Endothelial cell of hepatic sinusoid (primary cell): ENCODE data around the gene CRADD.
"Not testable (repeated sequence)": the region's sequence is repeated elsewhere in the genome, so short reads cannot be mapped to it uniquely, and the experiment has no call there.

Experiments used
- in situ Hi-C: cut with HindIII; loops from 2 replicates; pipeline ENCODE4 v1.10.0; 2017; ENCODE audit warnings: low sequenced_read_pairs

CRADD gene

GRCh38 chr12:93780101-93780641 is 103.0 kb downstream of the CRADD start:
- in situ Hi-C loops: no loop called here

- in situ Hi-C loops: not testable (repeated sequence)
Observed at GRCh38 chr12:93780886-93781285, 103.7 kb downstream of the CRADD start.

DNA sequence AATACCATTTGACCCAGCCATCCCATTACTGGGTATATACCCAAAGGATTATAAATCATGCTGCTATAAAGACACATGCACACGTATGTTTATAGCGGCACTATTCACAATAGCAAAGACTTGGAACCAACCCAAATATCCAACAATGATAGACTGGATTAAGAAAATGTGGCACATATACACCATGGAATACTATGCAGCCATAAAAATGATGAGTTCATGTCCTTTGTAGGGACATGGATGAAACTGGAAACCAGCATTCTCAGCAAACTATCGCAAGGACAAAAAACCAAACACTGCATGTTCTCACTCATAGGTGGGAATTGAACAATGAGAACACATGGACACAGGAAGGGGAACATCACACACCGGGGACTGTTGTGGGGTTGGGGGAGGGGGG is 104.8 kb downstream of the CRADD start:
- in situ Hi-C loops: not testable (repeated sequence)

- in situ Hi-C loops: no loop called here
Observed at GRCh38 chr12:93782853-93783252, 105.7 kb downstream of the CRADD start.

DNA sequence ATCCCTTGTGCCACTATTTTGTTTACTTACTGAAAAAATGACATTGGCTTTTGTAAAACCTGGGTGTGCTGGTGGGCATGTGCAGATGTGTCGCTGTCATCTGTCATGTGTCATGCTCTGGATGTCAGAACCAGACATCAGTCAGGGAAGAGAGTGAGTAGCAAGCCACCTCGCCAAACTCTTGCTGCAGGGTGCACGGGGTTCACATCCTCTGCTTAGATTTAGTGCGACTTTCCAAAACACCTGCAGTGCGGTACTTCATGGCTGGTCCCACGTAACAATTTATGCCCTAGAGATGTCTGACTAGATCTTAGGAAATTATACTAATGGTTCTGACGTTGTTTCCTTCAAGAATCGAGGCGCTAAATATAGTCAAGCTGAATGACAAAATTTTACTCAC is 106.7 kb downstream of the CRADD start:
- in situ Hi-C loops: no loop called here

DNA sequence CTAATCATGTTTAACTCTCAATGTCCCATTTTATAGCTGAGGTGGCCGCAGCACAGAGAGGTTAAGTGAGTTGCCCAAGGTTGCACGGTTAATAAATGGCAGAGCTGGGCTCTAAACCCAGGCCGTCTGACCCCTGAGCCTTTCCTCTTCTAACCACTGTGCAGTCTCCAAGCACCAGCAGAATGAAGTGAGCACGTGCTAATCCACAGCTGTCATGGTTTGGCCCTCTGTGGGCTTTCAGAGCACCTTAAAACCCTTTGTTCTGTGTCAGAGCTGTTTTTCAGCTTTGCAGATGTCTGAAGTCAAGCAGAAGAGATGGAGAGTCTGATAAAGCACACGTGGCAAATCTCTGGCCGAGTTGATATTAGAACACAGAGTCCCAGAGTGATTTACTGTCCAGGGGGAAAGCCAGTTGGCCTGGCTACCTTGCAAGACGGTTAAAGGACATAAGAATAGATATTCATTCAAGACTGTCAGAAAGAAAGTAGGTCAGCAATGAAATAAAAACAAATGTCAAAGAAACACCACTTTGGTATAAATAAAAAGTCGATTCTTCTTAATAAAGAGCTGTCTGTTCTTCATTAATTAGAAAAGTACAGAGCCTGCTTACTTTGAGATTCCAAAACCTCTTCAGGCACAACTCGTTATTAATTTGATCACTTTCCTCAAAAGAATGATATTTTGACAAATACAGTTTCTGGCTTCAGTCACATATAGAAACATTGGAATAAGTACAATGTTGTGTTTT is 107.3 kb downstream of the CRADD start:
- in situ Hi-C loops: no loop called here

GRCh38 chr12:93785249-93786010 is 108.3 kb downstream of the CRADD start:
- in situ Hi-C loops: no loop called here

DNA sequence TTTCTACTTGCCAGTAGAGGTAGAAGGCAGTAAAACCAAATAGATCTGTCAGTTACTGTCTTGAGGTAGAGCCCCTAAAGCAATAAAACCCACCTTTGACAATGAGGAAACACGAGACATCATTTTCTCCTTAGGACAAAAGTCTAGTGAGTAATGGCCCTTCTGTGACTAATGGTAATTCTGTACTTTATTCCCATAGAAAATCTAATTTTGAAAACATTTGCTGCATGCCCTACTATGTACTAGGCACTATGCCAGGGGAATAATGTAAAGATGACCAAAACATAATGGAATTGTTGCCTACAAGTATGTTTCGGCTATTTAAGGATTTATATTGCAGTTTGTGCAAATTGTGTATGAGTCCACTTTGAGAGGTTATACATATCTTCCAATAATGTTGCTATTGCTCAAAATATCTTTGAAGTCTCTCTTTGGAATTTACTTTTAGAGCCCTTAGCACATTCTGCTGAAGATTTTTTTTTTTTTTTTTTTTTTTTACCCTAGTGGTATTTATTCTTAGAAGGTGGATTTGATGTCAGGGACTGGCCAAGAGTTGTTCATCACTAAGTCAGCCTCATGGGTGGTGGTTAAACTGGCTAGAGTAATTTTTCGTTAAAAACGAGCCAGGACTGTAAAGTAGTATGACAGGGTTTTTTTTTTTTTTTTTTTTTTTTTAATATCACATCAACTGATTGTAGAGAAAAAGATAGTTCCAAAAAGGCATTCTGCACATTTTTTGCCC is 109.7 kb downstream of the CRADD start:
- in situ Hi-C loops: no loop called here

DNA sequence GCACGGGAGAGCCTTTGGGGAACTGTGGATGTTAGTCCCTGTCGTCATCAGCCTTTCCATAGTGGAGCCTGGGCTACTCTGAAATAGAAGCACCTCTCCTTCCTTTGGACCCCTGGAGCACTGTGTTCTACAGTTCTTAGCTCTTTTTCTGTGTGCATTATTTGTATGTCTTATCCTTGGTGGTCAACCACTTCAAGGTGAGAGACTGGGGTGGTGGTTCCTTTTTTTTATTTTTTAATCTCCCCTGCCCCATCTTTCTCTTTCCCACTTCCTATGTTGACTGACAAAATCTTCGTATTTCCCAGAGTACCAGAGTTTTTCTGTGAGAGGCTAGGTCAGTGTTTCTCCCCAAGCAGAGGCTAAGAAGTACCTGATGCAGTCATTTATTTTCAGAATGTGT is 111.7 kb downstream of the CRADD start:
- in situ Hi-C loops: no loop called here

GRCh38 chr12:93789767-93790166 is 112.6 kb downstream of the CRADD start:
- in situ Hi-C loops: no loop called here

DNA sequence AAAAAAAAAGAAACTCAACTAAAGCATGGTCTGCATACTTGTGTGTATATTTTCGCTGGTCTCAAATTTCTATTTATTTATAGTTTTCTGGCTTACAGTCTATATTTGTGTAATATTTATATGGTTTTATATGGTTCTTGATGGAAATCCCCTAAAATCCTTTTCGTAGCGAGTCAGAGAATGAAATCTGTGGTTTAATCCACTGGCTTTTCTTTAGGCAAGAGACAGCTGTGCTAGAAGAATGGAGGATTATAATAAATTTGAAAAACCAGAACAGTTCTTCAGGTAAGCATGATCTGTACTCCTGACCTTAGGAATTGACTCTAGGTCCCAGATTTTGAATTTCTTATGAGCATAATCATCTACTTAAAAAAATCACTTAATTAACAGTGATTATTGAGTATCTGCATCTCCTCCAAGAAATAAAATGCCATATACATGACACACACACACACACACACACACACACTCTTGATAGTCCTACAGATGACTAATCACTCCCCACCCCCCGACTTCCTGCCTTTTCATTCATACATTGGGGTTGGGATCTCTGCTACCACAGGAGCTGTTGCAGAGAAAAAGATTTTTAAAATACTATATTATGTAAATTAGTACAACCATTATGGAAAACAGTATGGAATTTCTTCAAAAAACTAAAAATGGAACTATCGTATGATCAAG is 113.4 kb downstream of the CRADD start:
- in situ Hi-C loops: no loop called here

GRCh38 chr12:93793007-93793406 is 115.8 kb downstream of the CRADD start:
- in situ Hi-C loops: no loop called here

DNA sequence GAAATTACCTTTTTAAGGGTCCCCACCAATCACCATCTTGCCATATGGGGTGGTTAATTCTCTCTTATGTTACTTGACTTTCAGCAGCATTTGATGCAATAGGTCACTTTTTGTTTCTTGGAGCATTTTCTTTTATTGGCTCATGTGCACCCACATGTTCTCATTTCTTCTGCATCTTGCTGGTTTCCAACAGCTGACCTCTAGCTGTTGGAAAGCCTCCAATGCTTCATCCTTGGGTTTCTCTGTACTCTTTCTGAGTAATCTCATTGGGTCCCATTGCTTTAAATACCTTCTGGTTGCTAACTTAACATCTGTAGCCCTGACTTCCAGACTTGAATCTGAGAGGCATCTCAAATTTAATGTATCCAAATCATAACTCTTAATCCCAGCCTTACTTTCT is 116.8 kb downstream of the CRADD start:
- in situ Hi-C loops: no loop called here

DNA sequence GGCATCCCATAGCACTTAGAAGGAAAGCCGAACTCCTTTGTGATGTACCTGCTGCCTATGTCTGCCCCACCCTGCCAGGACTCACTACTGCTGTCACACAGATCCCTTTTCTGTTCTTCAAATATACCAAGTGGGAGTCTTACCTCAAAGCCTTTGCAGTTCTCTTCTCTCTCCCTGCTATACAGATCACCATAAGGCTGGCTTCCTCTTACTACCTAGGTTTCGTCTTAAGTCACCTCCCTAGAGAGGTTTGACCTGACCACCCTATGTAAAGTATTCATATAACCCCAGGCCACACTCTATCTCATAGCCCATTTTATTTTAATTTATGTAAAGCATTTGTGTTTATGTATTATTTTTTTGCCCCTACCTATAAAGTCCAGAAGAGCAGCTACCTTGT is 117.6 kb downstream of the CRADD start:
- in situ Hi-C loops: loop anchor here (5.0 kb wide), 1 partner anchor 52 kb away; no protein-coding TSS in a partner anchor

DNA sequence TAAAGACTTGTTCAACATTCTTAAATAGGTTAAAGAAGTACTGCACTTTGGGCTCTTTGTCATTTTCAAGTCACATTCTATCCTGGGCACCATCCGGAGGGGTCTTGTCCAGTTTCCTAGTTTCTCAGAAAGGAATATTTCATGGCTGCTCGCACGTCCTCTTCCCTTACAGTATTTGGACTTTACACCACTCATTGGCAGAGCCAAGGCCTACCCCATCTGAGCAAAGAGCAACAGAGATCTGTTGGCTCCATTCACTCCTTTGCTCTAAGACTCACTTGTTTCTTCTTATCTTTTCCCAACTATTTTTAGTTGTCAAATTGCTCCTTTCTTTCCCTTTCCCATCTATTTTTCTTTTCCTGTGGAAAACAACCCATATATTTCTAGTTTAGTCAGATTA is 118.2 kb downstream of the CRADD start:
- in situ Hi-C loops: loop anchor here (5.0 kb wide), 1 partner anchor 53 kb away; no protein-coding TSS in a partner anchor

DNA sequence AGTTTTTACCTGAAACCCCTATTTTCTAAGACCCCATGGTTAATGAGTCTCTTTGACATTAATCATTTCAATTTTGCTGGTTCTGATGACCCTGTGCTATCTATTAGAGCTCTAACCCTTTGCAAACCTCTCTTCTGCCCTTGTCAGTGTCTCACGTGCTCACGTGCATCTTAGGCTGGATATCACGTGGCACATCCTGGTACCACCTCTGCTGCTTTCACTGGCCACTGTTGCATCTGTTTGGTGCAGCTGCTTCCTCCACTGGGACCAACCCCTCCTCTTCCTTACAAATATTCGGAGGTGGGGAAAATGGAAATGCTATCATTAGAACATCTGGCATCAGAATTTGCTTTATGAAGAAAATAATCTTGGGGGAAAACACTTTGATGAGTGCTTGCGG is 119.6 kb downstream of the CRADD start:
- in situ Hi-C loops: loop anchor here (5.0 kb wide), 1 partner anchor 54 kb away; no protein-coding TSS in a partner anchor

DNA sequence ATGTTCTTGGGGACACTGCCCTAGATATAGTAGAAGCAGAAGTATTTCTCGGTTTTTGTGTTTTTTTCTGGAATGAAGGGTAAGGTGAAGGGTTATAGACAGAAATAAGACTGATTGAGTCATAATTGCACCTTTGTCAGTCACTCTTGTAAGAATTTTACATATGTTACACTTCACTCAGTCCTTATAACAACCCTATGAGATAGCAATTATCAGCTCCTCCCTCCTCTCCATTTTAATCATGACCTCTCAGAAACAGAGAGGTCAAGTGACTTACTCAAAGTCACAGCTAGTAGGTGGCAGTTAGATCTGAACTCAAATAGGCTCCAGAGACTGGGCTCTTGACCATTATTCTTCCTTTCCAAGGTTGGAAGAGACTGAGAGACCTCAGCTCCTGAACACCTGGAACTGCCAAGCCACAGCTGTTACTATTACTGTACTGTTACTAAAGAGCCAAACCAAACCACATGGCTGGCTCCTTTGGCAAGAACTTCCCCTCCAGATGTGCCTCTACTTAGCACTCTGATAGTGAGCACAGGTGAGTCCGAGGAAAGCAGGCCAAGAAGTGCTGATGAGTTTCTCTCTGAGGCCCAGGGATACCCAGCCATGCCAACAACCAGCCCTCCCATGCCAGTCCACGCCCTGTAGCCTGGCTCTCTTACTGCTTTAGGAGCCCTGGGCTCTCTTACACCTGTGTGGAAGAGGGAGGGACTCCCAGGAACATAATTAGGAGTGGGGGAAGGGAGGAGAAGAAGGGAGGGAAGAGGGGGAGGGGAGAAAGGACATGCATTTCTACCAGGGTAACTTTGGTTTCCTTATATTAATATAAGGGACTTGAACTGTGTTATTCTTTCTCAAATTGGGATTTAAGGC is 121.3 kb downstream of the CRADD start:
- in situ Hi-C loops: loop anchor here (5.0 kb wide), 1 partner anchor 56 kb away; no protein-coding TSS in a partner anchor

- in situ Hi-C loops: not testable (repeated sequence)
Observed at GRCh38 chr12:93801666-93802065, 124.5 kb downstream of the CRADD start.

DNA sequence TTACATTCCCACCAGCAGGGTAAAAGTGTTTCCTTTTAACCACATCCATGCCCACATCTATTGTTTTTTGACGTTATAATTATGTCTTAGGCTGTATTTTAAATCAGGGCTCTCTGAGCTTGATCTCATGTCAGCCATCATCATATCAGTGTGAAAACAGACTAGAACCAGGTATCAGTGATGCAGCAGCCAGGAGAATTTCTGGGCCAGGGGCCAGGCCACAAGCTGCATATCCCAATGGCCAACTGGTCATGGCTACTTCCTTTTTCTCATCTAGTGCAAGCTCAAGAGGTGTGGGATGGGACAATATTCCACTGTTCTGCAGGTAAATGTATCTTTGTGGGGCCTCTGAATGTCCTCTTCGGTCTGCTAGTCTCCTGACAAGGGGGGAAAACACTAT is 125.1 kb downstream of the CRADD start:
- in situ Hi-C loops: no loop called here
